Measurements from ENCODE around the gene NDUFAB1.
A peak's percentile ranks its signal among the peaks of the same experiment; 100 is the strongest.
"Not testable (repeated sequence)": the region's sequence is repeated elsewhere in the genome, so short reads cannot be mapped to it uniquely, and the experiment has no call there.

Gene NDUFAB1

GRCh38 chr16:23634461-23635036 lies 38.4 kb upstream of the NDUFAB1 start:
- no peak for TF ChIP-seq ZNF565 (CRISPR knock-in tag; conservative IDR thresholded peaks at IDR 0.05; ENCODE audit: low read depth)
- ATAC-seq: no peak

- TF ChIP-seq ZNF8 (CRISPR knock-in tag; IDR thresholded peaks at IDR 0.05): peak; percentile 65; the same call in 1 of the 2 replicates
- not testable (repeated sequence) for ATAC-seq
These were observed 35.8 kb upstream of the NDUFAB1 start for GRCh38 chr16:23631874-23632273.

GRCh38 chr16:23629516-23629915 lies 33.4 kb upstream of the NDUFAB1 start:
- no peak for ATAC-seq
- no peak for TF ChIP-seq ZC3H10 (CRISPR knock-in tag; IDR thresholded peaks at IDR 0.05)
- TF ChIP-seq GLIS3 (CRISPR knock-in tag; IDR thresholded peaks at IDR 0.05): no peak

- ATAC-seq: no peak
These were observed 28.0 kb upstream of the NDUFAB1 start for GRCh38 chr16:23624092-23624491.

GRCh38 chr16:23615805-23616204 lies 19.7 kb upstream of the NDUFAB1 start:
- no peak for ATAC-seq
- TF ChIP-seq BACH2 (CRISPR knock-in tag; IDR thresholded peaks at IDR 0.05; ENCODE audit: borderline replicate concordance): no peak

More at GRCh38 chr16:23624092-23624491, 28.0 kb upstream of the NDUFAB1 start:
- no peak for TF ChIP-seq PATZ1 (CRISPR knock-in tag; IDR thresholded peaks at IDR 0.05; ENCODE audit: borderline replicate concordance)
- TF ChIP-seq ESRRG (CRISPR knock-in tag; IDR thresholded peaks at IDR 0.05): no peak
- TF ChIP-seq ZFP30 (CRISPR knock-in tag; IDR thresholded peaks at IDR 0.05): no peak
- no peak for TF ChIP-seq ARNTL (CRISPR knock-in tag; IDR thresholded peaks at IDR 0.05; ENCODE audit: borderline replicate concordance, low read depth)
- TF ChIP-seq SNAI2 (CRISPR knock-in tag; IDR thresholded peaks at IDR 0.05): no peak
- TF ChIP-seq OSR1 (CRISPR knock-in tag; IDR thresholded peaks at IDR 0.05): no peak
- TF ChIP-seq POU6F1 (CRISPR knock-in tag; IDR thresholded peaks at IDR 0.05; ENCODE audit: borderline replicate concordance, low read depth): no peak
- TF ChIP-seq ZFP3 (CRISPR knock-in tag; IDR thresholded peaks at IDR 0.05): no peak
- TF ChIP-seq ISL1 (CRISPR knock-in tag; IDR thresholded peaks at IDR 0.05): no peak
- TF ChIP-seq PPARA (CRISPR knock-in tag; IDR thresholded peaks at IDR 0.05; ENCODE audit: borderline replicate concordance): no peak
- no peak for TF ChIP-seq CSRNP3 (CRISPR knock-in tag; IDR thresholded peaks at IDR 0.05)
- TF ChIP-seq ZNF565 (CRISPR knock-in tag; conservative IDR thresholded peaks at IDR 0.05; ENCODE audit: low read depth): no peak

GRCh38 chr16:23611936-23612335 lies 15.8 kb upstream of the NDUFAB1 start:
- no peak for ATAC-seq
- TF ChIP-seq CSRNP3 (CRISPR knock-in tag; IDR thresholded peaks at IDR 0.05) (no peak), TSHZ2 (CRISPR knock-in tag; IDR thresholded peaks at IDR 0.05) (no peak), PPARA (CRISPR knock-in tag; IDR thresholded peaks at IDR 0.05; ENCODE audit: borderline replicate concordance) (no peak), ZNF8 (CRISPR knock-in tag; IDR thresholded peaks at IDR 0.05) (no peak), POU6F1 (CRISPR knock-in tag; IDR thresholded peaks at IDR 0.05; ENCODE audit: borderline replicate concordance, low read depth) (no peak), CSDC2 (CRISPR knock-in tag; IDR thresholded peaks at IDR 0.05) (no peak), TCF4 (CRISPR knock-in tag; IDR thresholded peaks at IDR 0.05; ENCODE audit: borderline replicate concordance) (no peak), ESRRG (CRISPR knock-in tag; IDR thresholded peaks at IDR 0.05) (no peak), ZFP3 (CRISPR knock-in tag; IDR thresholded peaks at IDR 0.05) (no peak), ZNF565 (CRISPR knock-in tag; conservative IDR thresholded peaks at IDR 0.05; ENCODE audit: low read depth) (no peak), ARNTL (CRISPR knock-in tag; IDR thresholded peaks at IDR 0.05; ENCODE audit: borderline replicate concordance, low read depth) (no peak), SNAI2 (CRISPR knock-in tag; IDR thresholded peaks at IDR 0.05) (no peak), CREB5 (CRISPR knock-in tag; IDR thresholded peaks at IDR 0.05; ENCODE audit: low read depth) (no peak)
